ENCODE measurements around the gene RARRES1.

DNA sequence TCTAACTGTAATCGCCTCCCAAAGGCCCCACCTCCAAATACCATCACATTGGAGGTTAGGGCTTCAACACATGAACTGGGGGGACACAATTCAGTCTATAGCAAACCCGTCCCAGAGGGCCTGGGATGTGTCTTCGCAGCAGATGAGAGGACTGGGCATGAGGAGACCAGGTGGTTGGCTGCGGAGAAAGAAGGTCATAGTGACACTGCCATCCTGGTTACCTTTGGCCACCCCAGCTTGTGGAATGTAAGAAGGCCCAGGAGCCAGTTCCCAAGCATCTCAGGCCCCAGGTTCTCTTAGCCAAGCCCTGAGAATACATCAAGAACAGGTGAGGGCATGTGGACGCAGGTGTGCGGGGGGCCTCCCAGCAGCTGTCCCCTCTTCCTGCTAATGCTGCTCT lies 6.4 kb upstream of the RARRES1 start:
- no peak for TF ChIP-seq POLR2A (IDR thresholded peaks at IDR 0.05; ENCODE audit: low read depth, low read length)
- no peak for TF ChIP-seq POLR2AphosphoS5 (IDR thresholded peaks at IDR 0.05; ENCODE audit: low read depth, low read length)
- no peak for TF ChIP-seq TAF1 (IDR thresholded peaks at IDR 0.05; ENCODE audit: borderline replicate concordance, low read depth, low read length)
